SK-N-SH treated with all-trans-retinoic acid at 6 μM for 48 hours (cell line): ENCODE results near the gene PRUNE2.

Experiments
- ATAC-seq: fragments of 200-7000 bp; cut with Tn5 transposase; 3 replicates; pipeline ENCODE4 v1.9.1; 2020; ENCODE audit warnings: mild to moderate bottlenecking, moderate library complexity
- BACH2 ChIP-seq: fragments of 250-450 bp; sonication (Bioruptor Pico); IDR thresholded peaks from 2 replicates; pipeline ENCODE4 v1.9.0; 2021; ENCODE audit warnings: mild to moderate bottlenecking, borderline replicate concordance
- CREB5 ChIP-seq: fragments of 250-450 bp; sonication (Bioruptor Pico); IDR thresholded peaks from 2 replicates; pipeline ENCODE4 v1.5.1; 2020; ENCODE audit warnings: low read depth, mild to moderate bottlenecking, moderate library complexity
- CSDC2 ChIP-seq: fragments of 250-450 bp; sonication (Bioruptor Pico); IDR thresholded peaks from 2 replicates; pipeline ENCODE4 v1.5.0; 2020; ENCODE audit warnings: mild to moderate bottlenecking, moderate library complexity
- ESRRG ChIP-seq: fragments of 250-450 bp; sonication (Bioruptor Pico); IDR thresholded peaks from 2 replicates; pipeline ENCODE4 v1.6.1; 2021; ENCODE audit warnings: mild to moderate bottlenecking
- ISL1 ChIP-seq: fragments of 250-450 bp; sonication (Bioruptor Pico); IDR thresholded peaks from 2 replicates; pipeline ENCODE4 v2.1.2; 2022; ENCODE audit warnings: mild to moderate bottlenecking, moderate library complexity
- OSR1 ChIP-seq: fragments of 250-450 bp; sonication (Bioruptor Pico); IDR thresholded peaks from 2 replicates; pipeline ENCODE4 v1.8.0; 2022; ENCODE audit warnings: moderate library complexity, mild to moderate bottlenecking, inconsistent platforms
- PATZ1 ChIP-seq: fragments of 250-450 bp; sonication (Bioruptor Pico); IDR thresholded peaks from 2 replicates; pipeline ENCODE4 v1.8.0; 2020; ENCODE audit warnings: mild to moderate bottlenecking, moderate library complexity, borderline replicate concordance
- POU6F1 ChIP-seq: fragments of 250-450 bp; sonication (Bioruptor Pico); IDR thresholded peaks from 2 replicates; pipeline ENCODE4 v1.8.0; 2021; ENCODE audit warnings: low read depth, mild to moderate bottlenecking, moderate library complexity, borderline replicate concordance
- RARB ChIP-seq: fragments of 250-450 bp; sonication (Bioruptor Pico); IDR thresholded peaks from 2 replicates; pipeline ENCODE4 v1.8.0; 2021; ENCODE audit warnings: mild to moderate bottlenecking, moderate library complexity
- SNAI2 ChIP-seq: fragments of 250-450 bp; sonication (Bioruptor Pico); IDR thresholded peaks from 2 replicates; pipeline ENCODE4 v1.5.0; 2020; ENCODE audit warnings: mild to moderate bottlenecking, moderate library complexity
- ZFP3 ChIP-seq: fragments of 250-450 bp; sonication (Bioruptor Pico); IDR thresholded peaks from 2 replicates; pipeline ENCODE4 v1.5.0; 2020; ENCODE audit warnings: mild to moderate bottlenecking, moderate library complexity
- ZFP30 ChIP-seq: fragments of 450-650 bp; formaldehyde crosslinking; IDR thresholded peaks from 2 replicates; pipeline ENCODE4 v1.5.0; 2022; ENCODE audit warnings: mild to moderate bottlenecking, moderate library complexity
- ZNF565 ChIP-seq: fragments of 450-650 bp; formaldehyde crosslinking; conservative IDR thresholded peaks from 2 replicates; pipeline ENCODE4 v1.5.0; 2020; ENCODE audit warnings: low read depth, mild to moderate bottlenecking, moderate library complexity
- ZNF70 ChIP-seq: fragments of 450-650 bp; formaldehyde crosslinking; IDR thresholded peaks from 2 replicates; pipeline ENCODE4 v1.5.0; 2020; ENCODE audit warnings: mild to moderate bottlenecking, moderate library complexity
- TF ChIP-seq, protein P1 (sequence below): fragments of 250-450 bp; sonication (Bioruptor Pico); IDR thresholded peaks from 2 replicates; pipeline ENCODE4 v1.5.0; 2020; ENCODE audit warnings: mild to moderate bottlenecking, moderate library complexity
- TF ChIP-seq, protein P2 (sequence below): fragments of 250-450 bp; sonication (Bioruptor Pico); IDR thresholded peaks from 2 replicates; pipeline ENCODE4 v1.5.1; 2021; ENCODE audit warnings: mild to moderate bottlenecking, moderate library complexity

PRUNE2 gene

DNA sequence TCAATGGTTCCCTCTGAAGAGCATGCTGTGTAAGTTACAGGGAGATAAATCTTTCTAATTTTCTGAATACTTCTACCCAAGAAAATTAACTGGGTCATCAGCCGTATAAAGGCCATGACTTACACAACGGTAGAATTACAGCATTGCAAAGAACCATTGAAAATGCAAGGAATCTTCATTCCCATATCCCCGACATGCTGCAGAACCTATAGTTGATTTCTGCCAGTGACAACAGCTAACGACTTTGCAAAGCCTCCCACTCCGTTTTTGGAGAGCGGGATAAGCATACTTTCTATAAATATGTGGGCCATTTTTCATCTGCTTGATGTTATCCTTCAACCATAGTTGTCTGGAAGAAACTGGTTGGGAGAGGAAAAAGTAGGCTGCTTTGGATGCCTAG is 85.5 kb downstream of the PRUNE2 start:
- no peak for TF ChIP-seq ZNF70 (CRISPR knock-in tag)
- no peak for ATAC-seq

DNA sequence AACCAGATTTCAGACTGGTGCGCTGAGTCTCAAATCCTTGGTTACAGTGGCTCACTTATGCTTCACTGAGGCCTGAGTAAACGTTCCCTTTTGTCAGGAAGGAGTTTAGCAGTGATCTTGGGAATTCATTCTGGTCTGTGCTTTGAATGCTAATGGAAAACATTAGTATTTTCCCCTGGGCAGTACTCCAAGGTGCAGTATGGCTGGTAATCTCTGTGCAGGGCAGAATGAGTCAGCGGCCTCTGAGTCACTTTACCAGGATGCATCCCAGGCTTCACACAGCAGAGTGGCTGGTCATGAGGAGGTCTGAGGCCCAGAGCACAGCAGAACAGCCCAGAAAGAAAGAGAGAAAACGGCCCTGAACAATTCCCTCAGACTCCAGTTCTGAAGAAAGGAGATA is 87.6 kb downstream of the PRUNE2 start:
- ATAC-seq = peak; percentile 100
- TF ChIP-seq CSDC2 (no peak), ISL1 (CRISPR knock-in tag) (peak; percentile 46)

DNA sequence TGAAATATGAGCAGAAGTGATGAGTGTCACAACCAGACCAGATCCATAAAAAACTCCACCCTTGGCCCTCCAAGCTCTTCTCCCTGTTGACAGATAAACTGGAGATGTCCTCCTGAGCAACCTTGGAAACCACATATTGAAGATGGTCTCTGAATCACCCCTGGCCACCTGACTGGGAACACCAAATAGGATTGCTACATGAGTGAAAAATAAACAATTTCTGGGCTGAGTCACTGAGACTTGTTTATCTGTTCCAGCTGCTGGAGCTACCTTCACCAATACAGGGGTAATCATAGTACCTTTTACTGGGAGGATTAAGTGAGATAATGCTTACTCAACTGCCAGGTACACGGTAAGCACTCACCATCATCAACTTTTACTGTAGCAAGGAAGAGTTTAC is 88.4 kb downstream of the PRUNE2 start:
- TF ChIP-seq OSR1 (no peak), SNAI2 (no peak), RARB (CRISPR knock-in tag) (no peak), ZFP3 (no peak), POU6F1 (CRISPR knock-in tag) (no peak), CSDC2 (no peak), ESRRG (no peak), ZNF565 (CRISPR knock-in tag) (no peak)
- TF ChIP-seq, protein P1, sequence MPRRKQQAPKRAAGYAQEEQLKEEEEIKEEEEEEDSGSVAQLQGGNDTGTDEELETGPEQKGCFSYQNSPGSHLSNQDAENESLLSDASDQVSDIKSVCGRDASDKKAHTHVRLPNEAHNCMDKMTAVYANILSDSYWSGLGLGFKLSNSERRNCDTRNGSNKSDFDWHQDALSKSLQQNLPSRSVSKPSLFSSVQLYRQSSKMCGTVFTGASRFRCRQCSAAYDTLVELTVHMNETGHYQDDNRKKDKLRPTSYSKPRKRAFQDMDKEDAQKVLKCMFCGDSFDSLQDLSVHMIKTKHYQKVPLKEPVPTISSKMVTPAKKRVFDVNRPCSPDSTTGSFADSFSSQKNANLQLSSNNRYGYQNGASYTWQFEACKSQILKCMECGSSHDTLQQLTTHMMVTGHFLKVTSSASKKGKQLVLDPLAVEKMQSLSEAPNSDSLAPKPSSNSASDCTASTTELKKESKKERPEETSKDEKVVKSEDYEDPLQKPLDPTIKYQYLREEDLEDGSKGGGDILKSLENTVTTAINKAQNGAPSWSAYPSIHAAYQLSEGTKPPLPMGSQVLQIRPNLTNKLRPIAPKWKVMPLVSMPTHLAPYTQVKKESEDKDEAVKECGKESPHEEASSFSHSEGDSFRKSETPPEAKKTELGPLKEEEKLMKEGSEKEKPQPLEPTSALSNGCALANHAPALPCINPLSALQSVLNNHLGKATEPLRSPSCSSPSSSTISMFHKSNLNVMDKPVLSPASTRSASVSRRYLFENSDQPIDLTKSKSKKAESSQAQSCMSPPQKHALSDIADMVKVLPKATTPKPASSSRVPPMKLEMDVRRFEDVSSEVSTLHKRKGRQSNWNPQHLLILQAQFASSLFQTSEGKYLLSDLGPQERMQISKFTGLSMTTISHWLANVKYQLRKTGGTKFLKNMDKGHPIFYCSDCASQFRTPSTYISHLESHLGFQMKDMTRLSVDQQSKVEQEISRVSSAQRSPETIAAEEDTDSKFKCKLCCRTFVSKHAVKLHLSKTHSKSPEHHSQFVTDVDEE = no peak
- peak; percentile 7; the same call in 1 of the 3 replicates for ATAC-seq

- no peak for ATAC-seq
- TF ChIP-seq SNAI2 = no peak
- no peak for TF ChIP-seq PATZ1
- no peak for TF ChIP-seq ZNF565 (CRISPR knock-in tag)
- no peak for TF ChIP-seq OSR1
- no peak for TF ChIP-seq BACH2 (CRISPR knock-in tag)
- TF ChIP-seq CREB5 (CRISPR knock-in tag) = no peak
- TF ChIP-seq ZFP3 = no peak
- no peak for TF ChIP-seq CSDC2
- TF ChIP-seq POU6F1 (CRISPR knock-in tag) = no peak
- TF ChIP-seq ZNF70 (CRISPR knock-in tag) = no peak
- no peak for TF ChIP-seq ZFP30 (CRISPR knock-in tag)
- TF ChIP-seq, protein P2, sequence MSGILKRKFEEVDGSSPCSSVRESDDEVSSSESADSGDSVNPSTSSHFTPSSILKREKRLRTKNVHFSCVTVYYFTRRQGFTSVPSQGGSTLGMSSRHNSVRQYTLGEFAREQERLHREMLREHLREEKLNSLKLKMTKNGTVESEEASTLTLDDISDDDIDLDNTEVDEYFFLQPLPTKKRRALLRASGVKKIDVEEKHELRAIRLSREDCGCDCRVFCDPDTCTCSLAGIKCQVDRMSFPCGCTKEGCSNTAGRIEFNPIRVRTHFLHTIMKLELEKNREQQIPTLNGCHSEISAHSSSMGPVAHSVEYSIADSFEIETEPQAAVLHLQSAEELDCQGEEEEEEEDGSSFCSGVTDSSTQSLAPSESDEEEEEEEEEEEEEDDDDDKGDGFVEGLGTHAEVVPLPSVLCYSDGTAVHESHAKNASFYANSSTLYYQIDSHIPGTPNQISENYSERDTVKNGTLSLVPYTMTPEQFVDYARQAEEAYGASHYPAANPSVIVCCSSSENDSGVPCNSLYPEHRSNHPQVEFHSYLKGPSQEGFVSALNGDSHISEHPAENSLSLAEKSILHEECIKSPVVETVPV = no peak
Observed at GRCh38 chr9:76812591-76812990, 93.3 kb downstream of the PRUNE2 start.
